ENCODE data around the gene LSM7.

The LSM7 gene

DNA sequence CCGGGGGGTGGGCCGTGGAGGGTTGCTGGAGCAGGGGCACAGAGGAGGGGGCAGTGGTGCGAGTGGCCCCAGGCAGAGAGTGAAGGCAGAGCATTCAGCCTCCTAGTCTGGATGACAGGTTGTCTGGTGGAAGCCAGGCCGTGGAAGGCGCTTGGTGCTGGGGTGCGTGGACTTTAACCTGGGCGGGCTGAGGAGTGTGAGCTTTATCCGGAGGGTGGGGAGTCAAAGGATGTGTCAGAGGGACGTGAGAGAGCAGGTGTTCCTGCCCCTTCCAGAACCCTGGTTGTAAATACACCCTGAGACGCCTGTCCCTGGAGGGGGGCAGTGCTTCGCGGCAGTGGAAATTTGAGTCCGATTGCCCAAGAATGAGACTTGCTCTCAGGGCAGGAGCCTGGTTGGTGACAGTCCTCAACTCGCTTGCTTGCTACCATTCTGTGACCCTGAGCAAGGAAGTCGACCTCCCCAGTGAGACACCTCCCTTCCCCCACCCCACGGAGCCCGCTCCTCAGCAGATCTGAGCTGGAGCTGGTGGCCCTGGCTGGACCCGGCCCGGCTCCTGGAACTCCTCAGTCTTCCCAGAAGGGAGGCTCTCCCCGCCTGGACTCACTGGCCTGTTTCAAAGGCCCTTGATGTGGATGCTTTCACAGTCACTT lies 2.4 kb upstream of the LSM7 start:
- TF ChIP-seq CTCF (conservative IDR thresholded peaks at IDR 0.05), result no peak
- 0 out of 2 replicates have a peak overlapping the region, but pooled peaks have one; percentile 9 for H3K27ac ChIP-seq

DNA sequence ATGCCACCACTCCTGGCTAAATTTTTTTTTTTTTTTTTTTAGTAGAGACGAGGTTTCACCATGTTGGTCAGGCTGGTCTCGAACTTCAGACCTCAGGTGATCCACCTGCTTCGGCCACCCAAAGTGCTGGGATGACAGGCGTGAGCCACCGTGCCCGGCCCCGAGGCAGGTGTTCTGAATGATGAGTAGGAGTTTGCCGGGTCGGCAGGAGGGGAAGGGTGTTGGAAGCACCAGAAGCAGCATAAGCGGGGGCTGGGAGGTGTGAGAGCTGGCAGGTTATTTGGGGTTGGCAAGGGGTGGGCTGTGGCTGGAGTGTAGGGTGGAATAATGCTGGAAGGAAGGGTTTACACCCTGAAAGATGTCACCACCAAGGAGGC lies 1.9 kb upstream of the LSM7 start:
- TF ChIP-seq CTCF (conservative IDR thresholded peaks at IDR 0.05), result no peak

GRCh38 chr19:2329501-2329916 lies 1.1 kb upstream of the LSM7 start:
- H3K27ac ChIP-seq, result peak overlapping the region; percentile 84; the same call in 1 of the 2 replicates
- no peak for TF ChIP-seq CTCF (conservative IDR thresholded peaks at IDR 0.05)

More for the DNA sequence above, 1.9 kb upstream of the LSM7 start:
- no peak overlapping the region for H3K27ac ChIP-seq

- H3K27ac ChIP-seq, result peak overlapping the region; percentile 84
- TF ChIP-seq CTCF (conservative IDR thresholded peaks at IDR 0.05), result no peak
Measured at GRCh38 chr19:2329149-2329478, 728 bp upstream of the LSM7 start.

- H3K27ac ChIP-seq, result peak overlapping the region; percentile 84
- TF ChIP-seq CTCF (conservative IDR thresholded peaks at IDR 0.05), result no peak
Measured at GRCh38 chr19:2327773-2328400, 499 bp downstream of the LSM7 start.

GRCh38 chr19:2326699-2327360 lies 1.6 kb downstream of the LSM7 start:
- H3K27ac ChIP-seq, result peak overlapping the region; percentile 84; the same call in 1 of the 2 replicates
- TF ChIP-seq CTCF (conservative IDR thresholded peaks at IDR 0.05), result no peak

- H3K27ac ChIP-seq, result no peak overlapping the region
- no peak for TF ChIP-seq CTCF (conservative IDR thresholded peaks at IDR 0.05)
Measured at GRCh38 chr19:2325281-2326046, 2.9 kb downstream of the LSM7 start.

Data from VCaP (cell line).